Dendritic cell treated with granulocyte-macrophage colony-stimulating factor and Interleukin-4, amounts not matched to agents 40 ng/mL and 50 ng/mL, for 4 days (primary cell): ENCODE data around the gene PAXX.

Experiments used
- H3K27ac Mint-ChIP-seq: one replicate; pipeline ENCODE4 v1.8.0; 2022; ENCODE audit warnings: mild to moderate bottlenecking, mixed read lengths
- H3K27me3 Mint-ChIP-seq: one replicate; pipeline ENCODE4 v1.8.0; 2022; ENCODE audit warnings: mild to moderate bottlenecking, mixed read lengths
- H3K36me3 Mint-ChIP-seq: one replicate; pipeline ENCODE4 v1.8.0; 2022; ENCODE audit warnings: low read depth, mixed read lengths
- H3K4me1 Mint-ChIP-seq: one replicate; pipeline ENCODE4 v1.8.0; 2022; ENCODE audit warnings: low read depth, mixed read lengths
- H3K4me3 Mint-ChIP-seq: one replicate; pipeline ENCODE4 v1.8.0; 2022; ENCODE audit warnings: mild to moderate bottlenecking, moderate library complexity, mixed read lengths
- H3K9me3 Mint-ChIP-seq: one replicate; pipeline ENCODE4 v1.8.0; 2022; ENCODE audit warnings: mixed read lengths
- intact Hi-C: fragments of 100-400 bp; cut with micrococcal nuclease; formaldehyde crosslinking; loops from one replicate; pipeline ENCODE4 v1.15.0; 2022

The PAXX gene

GRCh38 chr9:136991993-136992818 lies at the start of gene PAXX:
TSS of gene PAXX (plus strand) at chr9:136992422. CDS start at chr9:136992444, 22 bp downstream.
- Mint-ChIP-seq H3K36me3 (peaks cover 22% of the 10 kb centered on the region), H3K27me3 (peaks cover 58% of the 10 kb centered on the region), H3K4me3 (peak within 1 kb of the TSS; percentile 90), H3K9me3 (no peaks in the 10 kb centered on the region), H3K4me1 (peaks cover 50% of the 10 kb centered on the region), H3K27ac (peak within 1 kb of the TSS; percentile 88)
- intact Hi-C loops: loop anchor here (1.0 to 10.0 kb wide), 2 partner anchors 14 to 47 kb away; partner anchors contain the start of genes C8G and FBXW5

DNA sequence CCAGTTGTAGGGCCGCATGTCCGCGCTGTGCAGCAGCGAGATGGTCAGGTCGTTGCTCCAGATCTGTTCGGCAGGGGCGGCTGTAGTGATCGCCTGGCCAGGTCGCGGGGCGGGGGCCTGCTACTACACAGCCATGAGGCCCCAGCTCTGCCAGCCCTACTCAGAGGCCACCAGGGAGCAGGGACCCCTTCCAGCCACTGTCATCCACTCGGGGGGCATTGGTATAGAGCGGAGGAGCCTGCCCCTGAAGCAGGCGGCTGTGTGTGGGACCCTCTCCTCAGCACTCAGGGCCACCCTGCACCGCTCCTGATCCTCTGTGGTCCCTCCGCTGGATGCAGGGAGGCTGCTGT lies 49.4 kb upstream of the PAXX start:
- Mint-ChIP-seq H3K27ac (peak overlapping the region; percentile 69), H3K9me3 (no peaks in the 10 kb centered on the region), H3K27me3 (no peaks in the 10 kb centered on the region), H3K4me1 (peaks cover 49% of the 10 kb centered on the region), H3K36me3 (peaks cover 58% of the 10 kb centered on the region), H3K4me3 (peak overlapping the region; percentile 77)
- intact Hi-C loops: loop anchor here (10.0 kb wide), 1 partner anchor 52 kb away; the partner anchor contains the start of genes CLIC3 and PAXX

GRCh38 chr9:136943291-136944211 lies 48.7 kb upstream of the PAXX start:
- Mint-ChIP-seq H3K4me3 (peak overlapping the region; percentile 77), H3K4me1 (peaks cover 52% of the 10 kb centered on the region), H3K9me3 (no peaks in the 10 kb centered on the region), H3K27ac (peak overlapping the region; percentile 69), H3K27me3 (no peaks in the 10 kb centered on the region), H3K36me3 (peaks cover 57% of the 10 kb centered on the region)
- intact Hi-C loops: loop anchor here (1.0 to 10.0 kb wide), 3 partner anchors 51 to 153 kb away; partner anchors contain the start of genes CLIC3, PAXX and TMEM141

- Mint-ChIP-seq H3K9me3 (no peaks in the 10 kb centered on the region), H3K36me3 (peaks cover 52% of the 10 kb centered on the region), H3K4me3 (peak overlapping the region; percentile 77), H3K27ac (peak overlapping the region; percentile 69), H3K4me1 (peaks cover 48% of the 10 kb centered on the region), H3K27me3 (no peaks in the 10 kb centered on the region)
- intact Hi-C loops: loop anchor here (1.0 to 10.0 kb wide), 3 partner anchors 51 to 153 kb away; partner anchors contain the start of genes CLIC3, PAXX and TMEM141
Observed at GRCh38 chr9:136944212-136944518, 48.1 kb upstream of the PAXX start.

DNA sequence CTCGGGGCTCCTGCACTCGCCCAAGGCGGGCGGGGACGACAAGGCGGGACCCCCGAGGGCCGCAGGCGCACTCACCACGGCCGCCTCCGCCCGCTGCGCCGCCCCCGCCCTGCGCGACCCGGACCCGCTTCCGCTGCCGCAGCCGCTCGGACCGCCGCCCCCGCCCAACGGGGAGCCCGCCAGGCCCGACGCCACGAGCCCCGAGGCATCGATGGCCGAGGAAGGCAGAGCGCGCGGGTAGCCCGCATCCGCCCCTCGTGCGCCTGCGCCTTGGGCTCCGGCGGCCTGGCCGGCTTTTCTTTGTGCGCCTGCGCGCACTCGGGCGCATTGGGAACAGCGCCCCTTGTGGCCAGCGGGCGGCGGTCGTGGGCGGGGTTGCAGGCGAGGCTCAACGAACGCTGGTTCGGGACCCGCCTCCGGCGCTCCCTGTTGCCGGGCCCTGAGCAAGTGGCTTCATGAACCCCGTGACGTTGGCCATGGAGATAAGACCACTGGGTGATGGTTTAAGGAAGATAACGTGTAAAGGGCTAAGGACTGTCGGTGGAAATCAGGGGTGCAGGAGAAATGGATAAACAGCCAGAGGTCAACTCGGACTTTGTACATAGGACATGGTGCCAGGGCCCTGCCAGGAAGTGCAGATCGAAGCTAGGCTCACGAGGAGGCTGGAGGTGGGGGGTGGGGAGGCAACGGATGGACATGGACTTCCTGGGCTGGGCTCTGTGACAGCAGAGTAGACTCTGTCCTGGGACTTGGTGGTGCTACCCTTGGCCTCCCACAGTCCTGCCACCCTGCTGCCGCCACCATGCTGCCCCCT lies 47.5 kb upstream of the PAXX start, which contains the start of the genes C8G and FBXW5:
TSS of gene C8G (plus strand) at position 725 of the 814 bp plus-strand sequence. CDS start at position 803, 78 bp downstream.
TSS of gene FBXW5 (minus strand) at position 220 of the 814 bp plus-strand sequence. CDS start 655 bp downstream, outside the sequence.
- peaks cover 43% of the 10 kb centered on the region for H3K4me1 Mint-ChIP-seq
- H3K36me3 Mint-ChIP-seq: peaks cover 46% of the 10 kb centered on the region
- peak within 1 kb of the TSS; percentile 77 for H3K4me3 Mint-ChIP-seq
- H3K27ac Mint-ChIP-seq: peak within 1 kb of the TSS; percentile 69
- intact Hi-C loops: loop anchor here (1.0 to 10.0 kb wide), 3 partner anchors 50 to 154 kb away; partner anchors contain the start of genes CLIC3, PAXX and TMEM141
- H3K9me3 Mint-ChIP-seq: no peaks in the 10 kb centered on the region
- no peaks in the 10 kb centered on the region for H3K27me3 Mint-ChIP-seq

GRCh38 chr9:136945333-136946227 lies 46.6 kb upstream of the PAXX start:
- H3K27ac Mint-ChIP-seq: peak overlapping the region; percentile 69
- H3K27me3 Mint-ChIP-seq: no peaks in the 10 kb centered on the region
- intact Hi-C loops: loop anchor here (2.0 to 10.0 kb wide), 2 partner anchors 49 to 155 kb away; partner anchors contain the start of genes CLIC3, PAXX and TMEM141
- peaks cover 50% of the 10 kb centered on the region for H3K4me1 Mint-ChIP-seq
- no peaks in the 10 kb centered on the region for H3K9me3 Mint-ChIP-seq
- peaks cover 38% of the 10 kb centered on the region for H3K36me3 Mint-ChIP-seq
- no peak overlapping the region for H3K4me3 Mint-ChIP-seq

GRCh38 chr9:136946228-136947027 lies 45.8 kb upstream of the PAXX start:
- Mint-ChIP-seq H3K4me3 (no peak overlapping the region), H3K27ac (no peak overlapping the region), H3K27me3 (no peaks in the 10 kb centered on the region), H3K4me1 (peaks cover 53% of the 10 kb centered on the region), H3K36me3 (peaks cover 29% of the 10 kb centered on the region), H3K9me3 (no peaks in the 10 kb centered on the region)
- intact Hi-C loops: loop anchor here (10.0 kb wide), 1 partner anchor 48 kb away; the partner anchor contains the start of genes CLIC3 and PAXX

DNA sequence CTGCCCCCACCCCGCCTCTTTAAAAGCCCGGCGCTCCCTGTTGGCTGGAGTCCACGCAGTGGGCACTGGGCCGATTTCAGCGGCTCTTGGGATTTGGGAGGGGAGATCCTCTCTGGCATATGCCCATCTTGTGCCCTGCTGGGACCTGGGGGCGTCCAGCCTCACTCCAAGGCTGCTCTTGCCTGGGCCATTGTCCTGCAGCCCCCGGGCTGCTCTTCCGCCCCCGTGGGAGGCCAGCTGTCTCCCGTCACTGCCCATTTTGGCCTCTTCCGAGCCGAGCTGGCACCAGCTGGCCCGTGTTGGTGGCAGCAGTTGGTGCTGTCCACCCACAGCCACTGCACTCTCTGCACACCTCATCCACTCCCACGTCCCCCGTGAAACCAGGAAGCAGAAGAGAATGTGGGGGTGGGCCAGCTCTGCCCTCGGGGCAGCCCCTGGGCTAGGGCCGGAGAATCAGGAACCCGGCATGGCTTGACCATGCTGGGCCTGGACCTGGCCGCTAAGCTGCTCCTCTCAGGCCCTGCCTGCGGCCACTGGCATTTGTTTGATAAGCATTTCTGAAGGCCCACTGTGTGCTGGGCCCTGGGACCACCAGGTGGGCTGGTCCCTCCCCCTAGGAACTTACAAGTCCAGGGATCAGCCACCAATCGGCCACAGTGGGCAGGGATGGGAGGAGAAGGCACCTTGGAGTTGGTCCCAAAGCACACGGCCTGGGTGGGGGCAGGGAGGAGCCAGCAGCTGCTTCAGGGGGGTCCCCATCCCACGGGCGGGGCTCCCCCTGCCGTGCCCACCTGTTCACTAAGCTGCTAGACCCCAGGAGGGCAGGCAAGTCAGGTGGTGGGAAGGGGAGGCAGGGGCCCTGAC lies 45.0 kb upstream of the PAXX start:
- intact Hi-C loops: loop anchor here (10.0 kb wide), 1 partner anchor 48 kb away; the partner anchor contains the start of genes CLIC3 and PAXX
- no peaks in the 10 kb centered on the region for H3K9me3 Mint-ChIP-seq

GRCh38 chr9:136947955-136948510 lies 44.2 kb upstream of the PAXX start:
- Mint-ChIP-seq H3K4me1 (peaks cover 48% of the 10 kb centered on the region), H3K36me3 (peaks cover 13% of the 10 kb centered on the region), H3K27me3 (no peaks in the 10 kb centered on the region), H3K4me3 (no peak overlapping the region), H3K9me3 (no peaks in the 10 kb centered on the region), H3K27ac (peak overlapping the region; percentile 38)
- intact Hi-C loops: loop anchor here (1.0 to 10.0 kb wide), 2 partner anchors 47 to 87 kb away; partner anchors contain the start of genes CLIC3 and PAXX

More for the DNA sequence above, 45.0 kb upstream of the PAXX start:
- Mint-ChIP-seq H3K4me1 (peaks cover 53% of the 10 kb centered on the region), H3K4me3 (no peak overlapping the region), H3K27me3 (no peaks in the 10 kb centered on the region), H3K27ac (peak overlapping the region; percentile 38), H3K36me3 (peaks cover 21% of the 10 kb centered on the region)

DNA sequence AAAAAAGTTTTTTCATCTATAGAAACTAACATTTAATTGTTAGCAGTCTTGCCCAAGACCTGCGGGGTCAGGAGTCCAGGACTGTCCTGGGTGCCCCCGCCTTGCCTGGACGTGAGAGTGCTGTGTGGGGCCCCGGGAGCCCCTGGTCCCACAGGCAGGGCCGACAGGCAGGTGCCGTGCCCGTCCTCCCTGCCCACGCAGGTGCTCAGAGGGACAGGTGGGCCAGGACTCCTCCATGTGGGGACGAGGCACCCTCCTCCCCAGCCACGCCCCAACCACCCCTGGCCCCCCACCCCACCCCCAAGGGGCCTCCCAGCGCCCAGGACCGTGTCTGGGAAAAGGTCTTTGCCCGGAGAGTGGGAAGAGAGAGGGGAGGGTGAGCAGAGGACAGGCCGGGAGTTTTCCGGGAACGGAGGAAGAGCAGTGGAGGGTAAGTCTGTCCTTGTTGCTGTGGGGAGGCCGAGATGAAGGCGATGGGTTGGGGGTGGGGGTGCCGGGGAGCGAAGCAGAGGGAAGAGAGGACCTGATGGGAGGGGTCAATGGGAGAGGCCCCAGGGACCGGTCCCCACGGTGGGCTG lies 42.9 kb upstream of the PAXX start:
- Mint-ChIP-seq H3K4me3 (peak overlapping the region; percentile 95), H3K9me3 (no peaks in the 10 kb centered on the region), H3K27ac (peak overlapping the region; percentile 92), H3K4me1 (peaks cover 45% of the 10 kb centered on the region), H3K36me3 (peaks cover under 1% of the 10 kb centered on the region), H3K27me3 (no peaks in the 10 kb centered on the region)
- intact Hi-C loops: loop anchor here (10.0 kb wide), 1 partner anchor 45 kb away; the partner anchor contains the start of genes CLIC3 and PAXX
